Aorta (tissue), 5 donors: ENCODE measurements around the gene ACTR2. TPM values are rescaled to one million over a fixed set of nuclear protein-coding genes. Genes with fewer than 3 reads are reported as not detected.

Experiments used
- ATAC-seq: fragments of 200-7000 bp; cut with Tn5 transposase; one replicate; pipeline ENCODE4 v1.9.1; 2022; ENCODE audit warnings: moderate library complexity; ENCODE audit not compliant: low FRiP score
- DNase-seq, 2 donors: peaks; one replicate each; pipeline ENCODE4 v3.0.0-alpha.2; 2020
- H3K27ac ChIP-seq, 2 donors: one replicate each; pipeline ENCODE4 v1.5.1; 2013; ENCODE audit warnings: low read length in 2 of 2, mild to moderate bottlenecking in 2 of 2, moderate library complexity in 2 of 2, control low read depth in 1 of 2, inconsistent platforms in 1 of 2, low read depth in 1 of 2
- H3K27me3 ChIP-seq, 2 donors: one replicate each; pipeline ENCODE4 v1.6.1; 2013; ENCODE audit warnings: control low read depth in 1 of 2, low read length in 1 of 2, mild to moderate bottlenecking in 1 of 2, moderate library complexity in 1 of 2; ENCODE audit not compliant: insufficient read depth in 2 of 2, control insufficient read depth in 1 of 2
- H3K36me3 ChIP-seq, 2 donors: one replicate each; pipeline ENCODE4 v1.6.1; 2013; ENCODE audit warnings: control low read depth in 1 of 2, low read length in 1 of 2, mild to moderate bottlenecking in 1 of 2; ENCODE audit not compliant: insufficient read depth in 2 of 2, control insufficient read depth in 1 of 2
- H3K4me1 ChIP-seq, 2 donors: one replicate each; pipeline ENCODE4 v1.6.1; 2013; ENCODE audit warnings: low read length in 2 of 2, control low read depth in 1 of 2, mild to moderate bottlenecking in 1 of 2, moderate library complexity in 1 of 2; ENCODE audit not compliant: insufficient read depth in 2 of 2, control insufficient read depth in 1 of 2
- H3K4me3 ChIP-seq, 2 donors: one replicate each; pipeline ENCODE4 v1.5.1; 2013; ENCODE audit warnings: low read length in 2 of 2, control low read depth in 1 of 2, mild to moderate bottlenecking in 1 of 2
- H3K9me3 ChIP-seq: one replicate; pipeline ENCODE4 v1.6.1; 2013; ENCODE audit warnings: mild to moderate bottlenecking, low read length; ENCODE audit not compliant: control insufficient read depth
- WGBS, 2 donors: extraction: QIAGEN DNeasy Blood & Tissue Kit; methylation state at CpG; one replicate each; pipeline ENCODE4 v1.1.7; 2013; 5-methylcytosine and 5-hydroxymethylcytosine counted together
- intact Hi-C, 2 donors: fragments of 100-400 bp; cut with DNase I; formaldehyde crosslinking; loops; one replicate each; pipeline versions ENCODE4 v1.14.2 to v1.15.0; 2022
- polyA plus RNA-seq, 2 donors: library from polyadenylated mRNA; stranded (reverse); fragments of 200-250 nt; gene quantifications; one replicate each; pipeline ENCODE4 v1.2.3, GENCODE V29; 2013
- total RNA-seq, 2 donors: library from RNA; stranded (reverse); fragmentation: NEBNext Ultra II Directional; extraction: Animal tissue kit (Norgen Biotek cat#: 25700); gene quantifications; one replicate each; pipeline ENCODE4 v1.2.1, GENCODE V29; 2021
- donor health status: healthy with polysubstance abuse.
- donor health status: Bipolar disorder and iron deficiency.
- donor health status: DM: no; HTN: no; CAD: no.
- donor health status: DM: no; HTN: no; CAD: no.
- donor health status: DM: yes; HTN: yes; CAD: no.

ACTR2 gene
- total and polyA plus RNA-seq, 4 donors: 78.1 to 255 (median 183) TPM

GRCh38 chr2:65300761-65301711, 73.4 kb downstream of the ACTR2 start:
- intact Hi-C loops: loop anchor here (2.0 to 5.0 kb wide), 2 partner anchors 132 to 136 kb away; partner anchors contain the start of gene SPRED2 (in 1 of the 2)
- H3K4me3 ChIP-seq: no peak overlapping the region
- H3K27me3 ChIP-seq: no peaks in the 10 kb centered on the region
- no peaks in the 10 kb centered on the region for H3K9me3 ChIP-seq
- H3K27ac ChIP-seq: peak overlapping the region in 1 of 2 donors; percentile 81
- WGBS, 2 donors: 5 to 6% methylated on average over 20 of the region's 20 CpGs
- peaks cover 0 to 7% of the 10 kb centered on the region in 2 donors for H3K4me1 ChIP-seq
- no peaks in the 10 kb centered on the region for H3K36me3 ChIP-seq
- ATAC-seq (peak; percentile 82), DNase-seq (peak; percentile 77)

DNA sequence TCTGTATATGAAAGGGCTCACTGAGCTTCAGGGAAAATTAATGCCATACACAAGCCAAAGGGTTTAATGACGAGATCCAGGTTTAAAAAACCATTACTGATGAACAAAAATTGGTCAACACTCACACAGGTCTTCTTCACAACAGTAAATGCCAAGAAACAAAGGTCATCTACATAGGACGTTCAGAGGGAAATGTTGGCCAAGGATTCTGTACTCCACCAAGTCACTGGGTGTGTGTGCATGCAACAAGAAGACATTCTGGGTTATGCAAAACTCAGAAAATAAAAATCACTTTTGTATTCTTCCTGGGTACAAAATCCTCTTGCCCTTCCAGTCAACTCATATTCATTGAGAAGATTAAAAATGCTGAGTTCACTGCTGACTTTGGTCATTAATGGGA, 78.3 kb downstream of the ACTR2 start:
- intact Hi-C loops: no loop called here
- Histone ChIP-seq H3K4me3 (no peak overlapping the region), H3K27me3 (no peaks in the 10 kb centered on the region), H3K36me3 (peaks cover 0 to 2% of the 10 kb centered on the region in 2 donors), H3K9me3 (no peaks in the 10 kb centered on the region), H3K27ac (no peak overlapping the region), H3K4me1 (peaks cover 0 to 7% of the 10 kb centered on the region in 2 donors)
- no peak for DNase-seq
- ATAC-seq: no peak
- 88 to 91% methylated on average over 2 of the region's 2 CpGs for whole genome bisulfite sequencing, 2 donors

GRCh38 chr2:65309699-65310098, 82.1 kb downstream of the ACTR2 start:
- DNase-seq: no peak
- no peak for ATAC-seq
- intact Hi-C loops: no loop called here

GRCh38 chr2:65311049-65311448, 83.4 kb downstream of the ACTR2 start:
- no peaks in the 10 kb centered on the region for H3K9me3 ChIP-seq
- DNase-seq: no peak
- intact Hi-C loops: no loop called here
- ATAC-seq: no peak
- H3K4me1 ChIP-seq: no peaks in the 10 kb centered on the region
- peaks cover 0 to 7% of the 10 kb centered on the region in 2 donors for H3K36me3 ChIP-seq
- H3K27ac ChIP-seq: no peak overlapping the region
- 79 to 88% methylated on average over 6 of the region's 6 CpGs for WGBS, 2 donors
- H3K4me3 ChIP-seq: no peak overlapping the region
- no peaks in the 10 kb centered on the region for H3K27me3 ChIP-seq

More at GRCh38 chr2:65309699-65310098, 82.1 kb downstream of the ACTR2 start:
- no peaks in the 10 kb centered on the region for H3K4me1 ChIP-seq
- no peaks in the 10 kb centered on the region for H3K9me3 ChIP-seq
- no peak overlapping the region for H3K27ac ChIP-seq
- H3K36me3 ChIP-seq: peaks cover 0 to 7% of the 10 kb centered on the region in 2 donors
- 85 to 92% methylated on average over 8 of the region's 8 CpGs for WGBS, 2 donors
- no peaks in the 10 kb centered on the region for H3K27me3 ChIP-seq
- no peak overlapping the region for H3K4me3 ChIP-seq

DNA sequence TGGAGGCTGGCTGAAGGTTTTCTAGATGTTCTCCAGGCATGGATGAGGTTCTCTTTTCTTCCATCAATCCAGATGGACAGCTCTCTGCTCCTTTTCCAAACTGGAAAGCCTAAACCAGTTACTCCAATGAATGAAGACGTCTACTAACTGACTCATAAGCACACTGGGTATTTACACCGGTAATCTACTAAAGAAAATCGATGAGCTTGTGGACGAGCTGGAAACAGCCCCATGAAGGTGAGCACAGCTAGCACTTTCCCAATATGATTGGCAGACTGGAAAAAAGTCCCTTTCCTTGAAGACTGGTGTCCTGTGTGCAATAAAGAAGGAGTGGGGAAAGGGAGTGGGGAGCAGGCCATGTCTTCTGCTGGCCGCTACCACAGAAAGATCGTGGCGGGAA, 84.0 kb downstream of the ACTR2 start:
- no peak overlapping the region for H3K27ac ChIP-seq
- no peaks in the 10 kb centered on the region for H3K4me1 ChIP-seq
- H3K4me3 ChIP-seq: no peak overlapping the region
- no peaks in the 10 kb centered on the region for H3K9me3 ChIP-seq
- DNase-seq (no peak), ATAC-seq (no peak)
- H3K36me3 ChIP-seq: peaks cover 0 to 7% of the 10 kb centered on the region in 2 donors
- H3K27me3 ChIP-seq: no peaks in the 10 kb centered on the region
- 93 to 96% methylated on average over 7 of the region's 7 CpGs for whole genome bisulfite sequencing, 2 donors
- intact Hi-C loops: no loop called here

DNA sequence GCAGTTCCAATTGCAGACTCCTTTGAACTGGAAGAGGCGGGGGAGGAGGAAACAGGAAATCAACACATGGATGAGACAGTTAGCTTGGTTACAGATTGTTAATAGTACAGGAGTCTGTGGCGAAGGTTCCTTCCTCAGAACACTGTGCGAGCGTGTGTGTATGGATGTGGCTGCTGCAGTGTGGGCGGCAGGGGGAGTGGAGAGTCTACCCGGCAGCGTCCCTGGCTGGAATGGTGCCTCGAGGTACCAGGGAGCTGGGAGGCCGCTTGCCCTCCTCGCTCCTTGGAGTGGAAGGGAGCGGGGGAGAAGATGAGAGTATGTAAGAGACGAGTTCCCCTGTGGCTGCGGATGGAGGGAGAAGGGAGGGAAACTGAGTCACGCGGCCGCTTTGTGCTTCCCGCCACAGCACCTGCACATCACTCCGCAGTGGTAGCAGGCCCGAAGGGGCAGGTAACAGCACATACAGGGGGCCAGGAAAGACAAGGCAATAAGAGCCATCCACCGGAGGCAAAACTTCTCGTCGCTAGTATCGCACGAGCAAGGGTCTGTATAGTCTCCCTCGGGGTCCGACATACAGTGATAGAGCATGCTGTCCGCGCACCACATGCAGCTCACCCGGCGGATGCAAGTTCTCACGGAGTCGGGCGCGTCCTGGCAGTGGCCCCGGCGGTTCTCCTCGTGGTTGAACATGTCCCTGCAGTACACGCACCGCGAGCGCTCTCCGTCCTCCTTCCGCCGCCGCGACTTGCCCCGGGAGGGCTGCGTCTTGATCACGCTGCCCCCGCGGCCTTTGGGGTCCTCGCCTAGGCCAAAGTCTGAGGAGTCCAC, 85.7 kb downstream of the ACTR2 start:
- intact Hi-C loops: no loop called here
- DNase-seq (no peak), ATAC-seq (no peak)
- no peaks in the 10 kb centered on the region for H3K9me3 ChIP-seq
- H3K4me1 ChIP-seq: no peaks in the 10 kb centered on the region
- 95 to 96% methylated on average over 52 of the region's 52 CpGs for WGBS, 2 donors
- H3K27ac ChIP-seq: no peak overlapping the region
- no peaks in the 10 kb centered on the region for H3K27me3 ChIP-seq
- H3K4me3 ChIP-seq: no peak overlapping the region
- H3K36me3 ChIP-seq: peaks cover 0 to 7% of the 10 kb centered on the region in 2 donors

- H3K36me3 ChIP-seq: peaks cover 0 to 7% of the 10 kb centered on the region in 2 donors
- no peak overlapping the region for H3K27ac ChIP-seq
- DNase-seq (no peak), ATAC-seq (no peak)
- intact Hi-C loops: no loop called here
- H3K4me1 ChIP-seq: no peaks in the 10 kb centered on the region
- no peaks in the 10 kb centered on the region for H3K27me3 ChIP-seq
- H3K4me3 ChIP-seq: no peak overlapping the region
- WGBS, 2 donors: 98% methylated on average over 20 to 24 of the region's 24 CpGs
- no peaks in the 10 kb centered on the region for H3K9me3 ChIP-seq
Measured at GRCh38 chr2:65313954-65314256, 86.3 kb downstream of the ACTR2 start.

- no peak overlapping the region for H3K4me3 ChIP-seq
- no peaks in the 10 kb centered on the region for H3K4me1 ChIP-seq
- H3K36me3 ChIP-seq: peaks cover 0 to 7% of the 10 kb centered on the region in 2 donors
- DNase-seq (no peak), ATAC-seq (no peak)
- H3K9me3 ChIP-seq: no peaks in the 10 kb centered on the region
- peak overlapping the region in 1 of 2 donors; percentile 23 for H3K27ac ChIP-seq
- intact Hi-C loops: loop anchor here (5.0 kb wide), 2 partner anchors 117 to 122 kb away; partner anchors contain the start of gene SPRED2 (in 1 of the 2)
- 92 to 94% methylated on average over 8 of the region's 8 CpGs for WGBS, 2 donors
- no peaks in the 10 kb centered on the region for H3K27me3 ChIP-seq
Measured at GRCh38 chr2:65314801-65315441, 87.3 kb downstream of the ACTR2 start.
